B cell (primary cell): ENCODE results near the gene CCIN. TPM values are rescaled to one million over a fixed set of nuclear protein-coding genes. Genes with fewer than 3 reads are reported as not detected.
A peak's percentile ranks its signal among the peaks of the same experiment; 100 is the strongest.

ENCODE experiments used
- ATAC-seq: fragments of 200-7000 bp; cut with Tn5 transposase; one replicate; pipeline ENCODE4 v1.10.0; 2021; ENCODE audit warnings: low read depth, mild to moderate bottlenecking, moderate number of reproducible peaks, moderate library complexity
- CTCF ChIA-PET: fragments of 350-600 bp; sonication (Branson Sonifier 250); formaldehyde crosslinking; loops from one replicate; lab custom pipeline; 2021; ENCODE audit warnings: antibody characterized with exemption, inconsistent platforms; lab: Charles Lee
- POLR2A ChIA-PET: fragments of 350-600 bp; sonication (Branson Sonifier 250); formaldehyde crosslinking; loops from one replicate; lab custom pipeline; 2021; ENCODE audit warnings: antibody characterized with exemption; lab: Charles Lee
- DNase-seq: peaks from one replicate; pipeline ENCODE4 v3.0.0; 2013
- H2AFZ ChIP-seq: 2 replicates; pipeline ENCODE4 v1.6.1; 2012; ENCODE audit warnings: mild to moderate bottlenecking, low read depth, low read length; ENCODE audit not compliant: insufficient read depth, poor library complexity, severe bottlenecking
- H3K27ac ChIP-seq, 2 donors: 1 replicate in 1 of 2; 2 replicates in 1 of 2; pipeline ENCODE4 v1.5.1; 2012 to 2013; ENCODE audit warnings: low read length in 2 of 2, mild to moderate bottlenecking in 2 of 2, moderate library complexity in 1 of 2
- H3K27me3 ChIP-seq, 4 experiments: fragments of 200-600 bp in 1 of 4; sonication (generic) in 1 of 4; replicated peaks in 1 of 4; 1 replicate in 2 of 4; 2 replicates in 2 of 4; pipeline versions ENCODE4 v1.6.1 to v1.7.0; 2013 to 2016; ENCODE audit warnings: low read length in 3 of 4, mild to moderate bottlenecking in 2 of 4, mixed read lengths in 1 of 4, moderate library complexity in 1 of 4; ENCODE audit not compliant: insufficient read depth in 4 of 4, control insufficient read depth in 3 of 4; ENCODE audit errors: control extremely low read depth in 1 of 4
- H3K36me3 ChIP-seq, 2 experiments: replicated peaks in 1 of 2; 1 replicate in 1 of 2; 2 replicates in 1 of 2; pipeline versions ENCODE4 v1.6.1 to v1.7.1; 2013; ENCODE audit warnings: low read length in 1 of 2; ENCODE audit not compliant: insufficient read depth in 2 of 2, control insufficient read depth in 1 of 2; ENCODE audit errors: control extremely low read depth in 1 of 2, extremely low read depth in 1 of 2
- H3K4me1 ChIP-seq, 2 donors: fragments of 200-600 bp in 1 of 2; sonication (generic) in 1 of 2; 1 replicate in 1 of 2; 2 replicates in 1 of 2; pipeline versions ENCODE4 v1.5.1 to v1.6.1; 2013 to 2017; ENCODE audit warnings: low read length in 2 of 2; ENCODE audit not compliant: control insufficient read depth in 2 of 2, insufficient read depth in 2 of 2
- H3K4me2 ChIP-seq: replicated peaks from 2 replicates; pipeline ENCODE3; 2012; ENCODE audit warnings: mild to moderate bottlenecking, low read depth, low read length; ENCODE audit not compliant: poor library complexity, severe bottlenecking
- H3K4me3 ChIP-seq, 5 experiments: fragments of 200-600 bp in 1 of 5; sonication (generic) in 1 of 5; 1 replicate in 3 of 5; 2 replicates in 2 of 5; pipeline versions ENCODE4 v1.5.1 to v1.7.0; 2011 to 2016; ENCODE audit warnings: low read length in 4 of 5, mild to moderate bottlenecking in 4 of 5, low read depth in 2 of 5, control low read depth in 1 of 5, moderate library complexity in 1 of 5; ENCODE audit not compliant: insufficient read depth in 1 of 5; ENCODE audit errors: control extremely low read depth in 1 of 5, extremely low read depth in 1 of 5
- H3K79me2 ChIP-seq: fragments of 200-600 bp; sonication (generic); one replicate; pipeline ENCODE4 v1.6.0; 2016; ENCODE audit warnings: low read length; ENCODE audit not compliant: control insufficient read depth, insufficient read depth
- H3K9ac ChIP-seq: fragments of 200-600 bp; sonication (generic); 2 replicates; pipeline ENCODE4 v1.6.1; 2017; ENCODE audit warnings: mild to moderate bottlenecking, low read length, moderate library complexity
- H3K9me3 ChIP-seq, 3 donors: one replicate each; pipeline versions ENCODE4 v1.6.1 to v1.7.1; 2013; ENCODE audit warnings: low read length in 2 of 3; ENCODE audit not compliant: control insufficient read depth in 2 of 3, insufficient read depth in 1 of 3; ENCODE audit errors: control extremely low read depth in 1 of 3
- H4K20me1 ChIP-seq: 2 replicates; pipeline ENCODE4 v1.6.0; 2012; ENCODE audit warnings: mild to moderate bottlenecking, low read length; ENCODE audit not compliant: insufficient read depth, control insufficient read depth, poor library complexity, severe bottlenecking
- H3K27ac Mint-ChIP-seq: one replicate; pipeline ENCODE4 v1.8.0; 2021; ENCODE audit warnings: mixed read lengths
- H3K27me3 Mint-ChIP-seq: one replicate; pipeline ENCODE4 v1.8.0; 2021; ENCODE audit warnings: mixed read lengths
- H3K4me1 Mint-ChIP-seq: one replicate; pipeline ENCODE4 v1.8.0; 2021; ENCODE audit warnings: mixed read lengths
- H3K4me3 Mint-ChIP-seq: one replicate; pipeline ENCODE4 v1.8.0; 2021; ENCODE audit warnings: mixed read lengths
- H3K9me3 Mint-ChIP-seq: one replicate; pipeline ENCODE4 v1.8.0; 2022; ENCODE audit warnings: mixed read lengths; ENCODE audit not compliant: insufficient read depth
- EZH2 ChIP-seq: IDR thresholded peaks from 2 replicates; pipeline ENCODE4 v1.6.1; 2012; ENCODE audit warnings: borderline replicate concordance, low read depth, mild to moderate bottlenecking, moderate library complexity, low read length; ENCODE audit not compliant: insufficient read depth, poor library complexity, severe bottlenecking
- WGBS: methylation state at CpG from one replicate; pipeline ENCODE4 v1.1.5; 2013; ENCODE audit warnings: missing lambda C conversion rate; ENCODE audit not compliant: insufficient coverage; 5-methylcytosine and 5-hydroxymethylcytosine counted together
- intact Hi-C: fragments of 100-400 bp; cut with micrococcal nuclease; formaldehyde crosslinking; loops from one replicate; pipeline ENCODE4 v1.10.0; 2022
- polyA plus RNA-seq: library from polyadenylated mRNA; depleted of rRNA; stranded (reverse); fragments of >200 nt; gene quantifications from 2 replicates; pipeline ENCODE4 v1.2.3, GENCODE V29; 2012
- total RNA-seq, 2 donors: library from RNA; stranded (reverse); fragments of 120-200 nt in 1 of 2; gene quantifications; 1 replicate in 1 of 2; 2 replicates in 1 of 2; pipeline versions ENCODE4 v1.2.3 to v1.2.4, GENCODE V29; 2013 to 2022
- TF ChIP-seq, protein P1 (sequence below): fragments of 200-600 bp; IDR thresholded peaks from one replicate; pipeline ENCODE4 v1.8.0; 2022; ENCODE audit warnings: antibody characterized with exemption, mild to moderate bottlenecking

CCIN gene
- total and polyA plus RNA-seq, 2 donors (not counting 1 experiment from before 2014, with no cell fraction given): 0.15 TPM; not detected in 1

- peak overlapping the region; percentile 56 for H3K9ac ChIP-seq
- 17% methylated on average over 7 of the region's 14 CpGs for WGBS
- H3K36me3 ChIP-seq: peaks cover 0 to 5% of the 10 kb centered on the region in 2 experiments
- peak overlapping the region; percentile 62 for H2AFZ ChIP-seq
- CTCF ChIA-PET: interaction anchor here (0.6 to 5.9 kb wide), 8 partner anchors 10 to 257 kb away, joined by 3 to 54 read pairs (median 5); partner anchors contain the start of genes CCIN, CLTA and GLIPR2
- peak overlapping the region; percentile 98 for H3K27ac Mint-ChIP-seq
- POLR2A ChIA-PET: interaction anchor here (0.7 to 0.8 kb wide), 2 partner anchors 8 to 15 kb away, joined by 3 read pairs; partner anchors contain the start of gene GLIPR2
- TF ChIP-seq, protein P1, sequence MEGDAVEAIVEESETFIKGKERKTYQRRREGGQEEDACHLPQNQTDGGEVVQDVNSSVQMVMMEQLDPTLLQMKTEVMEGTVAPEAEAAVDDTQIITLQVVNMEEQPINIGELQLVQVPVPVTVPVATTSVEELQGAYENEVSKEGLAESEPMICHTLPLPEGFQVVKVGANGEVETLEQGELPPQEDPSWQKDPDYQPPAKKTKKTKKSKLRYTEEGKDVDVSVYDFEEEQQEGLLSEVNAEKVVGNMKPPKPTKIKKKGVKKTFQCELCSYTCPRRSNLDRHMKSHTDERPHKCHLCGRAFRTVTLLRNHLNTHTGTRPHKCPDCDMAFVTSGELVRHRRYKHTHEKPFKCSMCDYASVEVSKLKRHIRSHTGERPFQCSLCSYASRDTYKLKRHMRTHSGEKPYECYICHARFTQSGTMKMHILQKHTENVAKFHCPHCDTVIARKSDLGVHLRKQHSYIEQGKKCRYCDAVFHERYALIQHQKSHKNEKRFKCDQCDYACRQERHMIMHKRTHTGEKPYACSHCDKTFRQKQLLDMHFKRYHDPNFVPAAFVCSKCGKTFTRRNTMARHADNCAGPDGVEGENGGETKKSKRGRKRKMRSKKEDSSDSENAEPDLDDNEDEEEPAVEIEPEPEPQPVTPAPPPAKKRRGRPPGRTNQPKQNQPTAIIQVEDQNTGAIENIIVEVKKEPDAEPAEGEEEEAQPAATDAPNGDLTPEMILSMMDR: no peak
- TF ChIP-seq EZH2: no peak
- H3K9me3 Mint-ChIP-seq: no peaks in the 10 kb centered on the region
- H3K27me3 Mint-ChIP-seq: no peaks in the 10 kb centered on the region
- DNase-seq (peak; percentile 90), ATAC-seq (peak; percentile 98)
- peak overlapping the region; percentile 75 for H3K4me2 ChIP-seq
- no peaks in the 10 kb centered on the region for H4K20me1 ChIP-seq
- intact Hi-C loops: loop anchor here (1.0 to 5.0 kb wide), 5 partner anchors 8 to 251 kb away; partner anchors contain the start of genes GLIPR2 and RNF38
- H3K9me3 ChIP-seq: peaks cover 0 to 6% (median under 1%) of the 10 kb centered on the region in 3 donors
- H3K4me3 ChIP-seq: peak overlapping the region; percentile 22 to 56 (median 44)
- peaks cover 41 to 66% of the 10 kb centered on the region in 2 donors for H3K4me1 ChIP-seq
- H3K27me3 ChIP-seq: no peaks in the 10 kb centered on the region
- peak overlapping the region; percentile 94 to 97 for H3K27ac ChIP-seq
- peaks cover 24% of the 10 kb centered on the region for H3K79me2 ChIP-seq
- peaks cover 56% of the 10 kb centered on the region for H3K4me1 Mint-ChIP-seq
- H3K4me3 Mint-ChIP-seq: peak overlapping the region; percentile 87
Measured at GRCh38 chr9:36151316-36152210, 17.6 kb upstream of the CCIN start.
